K562 (cell line): ENCODE results near the gene DGCR8. TPM values are rescaled to one million over a fixed set of nuclear protein-coding genes. Genes with fewer than 3 reads are reported as not detected.

Experiments used
- MTF1 ChIP-seq: fragments of 250-450 bp; sonication (Bioruptor Pico); IDR thresholded peaks from 2 replicates; pipeline ENCODE4 v1.9.0; 2021; ENCODE audit warnings: moderate library complexity, mild to moderate bottlenecking, inconsistent platforms, borderline replicate concordance
- MYNN ChIP-seq, 2 experiments: sonication (generic); formaldehyde crosslinking in 1 of 2; IDR thresholded peaks; 2 replicates each; pipeline versions ENCODE4 v1.5.0 to v1.6.1; 2016 to 2020; ENCODE audit warnings: antibody characterized with exemption in 1 of 2, missing genetic modification reagents in 1 of 2
- ZBTB40 ChIP-seq, 2 experiments: fragments of 450-650 bp in 1 of 2; sonication (generic) in 1 of 2; formaldehyde crosslinking in 1 of 2; IDR thresholded peaks; 2 replicates each; pipeline versions ENCODE4 v1.7.1 to v1.9.0; 2016 to 2022; ENCODE audit warnings: inconsistent platforms in 1 of 2, mild to moderate bottlenecking in 1 of 2, missing genetic modification reagents in 1 of 2
- polyA plus RNA-seq, 8 experiments: library from polyadenylated mRNA; depleted of rRNA in 4 of 8; stranded (reverse) in 5 of 8; unstranded in 3 of 8; fragments of >200 nt; fragmentation: Nextera tagmentation in 2 of 8; fragmentation: Illumina TruSeq in 1 of 8; extraction: Ambion mirVana in 2 of 8; extraction: Trizol in 1 of 8; gene quantifications; 2 replicates each; pipeline versions ENCODE4 v1.2.1 to v1.2.3, GENCODE V29; 2011 to 2014; ENCODE audit warnings: inconsistent platforms in 1 of 8, missing spikeins in 1 of 8
- total RNA-seq, 7 experiments: library from RNA; depleted of rRNA in 6 of 7; stranded (reverse); fragments of >200 nt in 6 of 7; fragmentation: Illumina TruSeq in 2 of 7; extraction: Trizol in 2 of 7; gene quantifications; 2 replicates each; pipeline versions ENCODE4 v1.2.1 to v1.2.3, GENCODE V29; 2011 to 2021; ENCODE audit warnings: low replicate concordance in 1 of 7

Gene DGCR8
- total and polyA plus RNA-seq, 9 of the 15 experiments (the other 6 are each of a cell fraction or from before 2014, with no cell fraction given), result 5.9 to 144 (median 80.1) TPM

- TF ChIP-seq ZBTB40 (IDR thresholded peaks at IDR 0.05) (no peak), ZBTB40 (CRISPR knock-in tag; IDR thresholded peaks at IDR 0.05) (0 out of 2 replicates have a peak, but pooled peaks have one; percentile 14), MTF1 (CRISPR knock-in tag) (no peak), MYNN (IDR thresholded peaks at IDR 0.05) (0 out of 2 replicates have a peak, but pooled peaks have one; percentile 18), MYNN (CRISPR knock-in tag; IDR thresholded peaks at IDR 0.05) (no peak)
- TF ChIP-seq, all 486 proteins: peak for 7
Measured at GRCh38 chr22:20135265-20135664, 55.2 kb downstream of the DGCR8 start (continued).
